Common myeloid progenitor, CD34-positive (primary cell): ENCODE measurements around the gene KCTD16.

Experiments used
- CTCF ChIA-PET: fragments of 350-600 bp; sonication (Branson Sonifier 250); formaldehyde crosslinking; loops from one replicate; lab custom pipeline; 2021; ENCODE audit warnings: antibody characterized with exemption; lab: Charles Lee
- POLR2A ChIA-PET: fragments of 350-600 bp; sonication (Branson Sonifier 250); formaldehyde crosslinking; loops from one replicate; lab custom pipeline; 2021; ENCODE audit warnings: antibody characterized with exemption; lab: Charles Lee
- DNase-seq, 3 donors: peaks; one replicate each; pipeline versions ENCODE4 v3.0.0 to v3.0.0-alpha.2; 2013
- H3K27ac ChIP-seq, 2 experiments: 1 replicate in 1 of 2; 2 replicates in 1 of 2; pipeline ENCODE4 v1.7.0; 2013; ENCODE audit warnings: inconsistent platforms in 2 of 2, low read length in 2 of 2, mild to moderate bottlenecking in 2 of 2, low read depth in 1 of 2, moderate library complexity in 1 of 2; ENCODE audit not compliant: severe bottlenecking in 2 of 2, insufficient read depth in 1 of 2, poor library complexity in 1 of 2
- H3K27me3 ChIP-seq, 5 experiments: replicated peaks in 2 of 5; 1 replicate in 3 of 5; 2 replicates in 2 of 5; pipeline versions ENCODE4 v1.6.1 to v1.7.0; 2013; ENCODE audit warnings: low read length in 4 of 5, mild to moderate bottlenecking in 2 of 5, moderate library complexity in 2 of 5, inconsistent platforms in 1 of 5; ENCODE audit not compliant: insufficient read depth in 5 of 5, control insufficient read depth in 4 of 5
- H3K36me3 ChIP-seq, 4 experiments: 1 replicate in 2 of 4; 2 replicates in 2 of 4; pipeline versions ENCODE4 v1.6.1 to v1.7.0; 2013; ENCODE audit warnings: low read length in 3 of 4, control low read depth in 1 of 4, mild to moderate bottlenecking in 1 of 4; ENCODE audit not compliant: control insufficient read depth in 4 of 4, insufficient read depth in 4 of 4
- H3K4me1 ChIP-seq, 4 experiments: 1 replicate in 3 of 4; 2 replicates in 1 of 4; pipeline versions ENCODE4 v1.6.1 to v1.7.1; 2013; ENCODE audit warnings: low read length in 3 of 4, mild to moderate bottlenecking in 3 of 4, control low read depth in 1 of 4, inconsistent platforms in 1 of 4, moderate library complexity in 1 of 4; ENCODE audit not compliant: control insufficient read depth in 4 of 4, insufficient read depth in 4 of 4; ENCODE audit errors: control extremely low read depth in 1 of 4
- H3K4me3 ChIP-seq, 7 experiments: 1 replicate in 4 of 7; 2 replicates in 3 of 7; pipeline versions ENCODE4 v1.5.1 to v1.7.0; 2013; ENCODE audit warnings: mild to moderate bottlenecking in 7 of 7, low read length in 6 of 7, moderate library complexity in 6 of 7, inconsistent platforms in 2 of 7, low read depth in 2 of 7, control low read depth in 1 of 7; ENCODE audit not compliant: insufficient read depth in 4 of 7, control insufficient read depth in 1 of 7; ENCODE audit errors: extremely low read depth in 1 of 7
- H3K9me3 ChIP-seq, 5 experiments: 1 replicate in 4 of 5; 2 replicates in 1 of 5; pipeline versions ENCODE4 v1.6.1 to v1.7.1; 2013; ENCODE audit warnings: low read length in 4 of 5, mild to moderate bottlenecking in 2 of 5, inconsistent platforms in 1 of 5, low read depth in 1 of 5, moderate library complexity in 1 of 5; ENCODE audit not compliant: control insufficient read depth in 4 of 5, insufficient read depth in 2 of 5; ENCODE audit errors: control extremely low read depth in 1 of 5
- WGBS: methylation state at CpG from one replicate; pipeline ENCODE4 v1.1.5; 2013; ENCODE audit not compliant: insufficient coverage; 5-methylcytosine and 5-hydroxymethylcytosine counted together

KCTD16 gene

GRCh38 chr5:144433140-144433822 is 262.6 kb downstream of the KCTD16 start:
- WGBS = 100% methylated on average over 2 of the region's 4 CpGs
- Histone ChIP-seq H3K4me1 (no peaks in the 10 kb centered on the region), H3K36me3 (no peaks in the 10 kb centered on the region), H3K27ac (no peak overlapping the region), H3K4me3 (no peak overlapping the region), H3K9me3 (no peaks in the 10 kb centered on the region), H3K27me3 (no peaks in the 10 kb centered on the region)
- no peak for DNase-seq
- POLR2A ChIA-PET = no interaction called here
- CTCF ChIA-PET = no interaction called here

GRCh38 chr5:144433893-144434292 is 263.2 kb downstream of the KCTD16 start:
- Histone ChIP-seq H3K4me1 (no peaks in the 10 kb centered on the region), H3K4me3 (no peak overlapping the region), H3K27ac (no peak overlapping the region), H3K36me3 (no peaks in the 10 kb centered on the region), H3K27me3 (no peaks in the 10 kb centered on the region), H3K9me3 (no peaks in the 10 kb centered on the region)
- 100% methylated on average over 1 of the region's 3 CpGs for WGBS
- DNase-seq = no peak
- ChIA-PET POLR2A (no interaction called here), CTCF (no interaction called here)

- H3K36me3 ChIP-seq = no peaks in the 10 kb centered on the region
- CTCF ChIA-PET = no interaction called here
- no peaks in the 10 kb centered on the region for H3K27me3 ChIP-seq
Observed at GRCh38 chr5:144436007-144436406, 265.3 kb downstream of the KCTD16 start.

GRCh38 chr5:144438237-144438636 is 267.6 kb downstream of the KCTD16 start:
- H3K4me3 ChIP-seq = no peak overlapping the region
- 90% methylated on average over 3 of the region's 4 CpGs for WGBS
- CTCF ChIA-PET = interaction anchor here (0.5 kb wide), 1 partner anchor 18 kb away, joined by 3 read pairs; no protein-coding TSS in a partner anchor

More at GRCh38 chr5:144436007-144436406, 265.3 kb downstream of the KCTD16 start:
- H3K27ac ChIP-seq = no peak overlapping the region
- POLR2A ChIA-PET = no interaction called here
- H3K9me3 ChIP-seq = peaks cover 0 to 3% (median 0%) of the 10 kb centered on the region in 5 experiments
- H3K4me3 ChIP-seq = no peak overlapping the region
- WGBS = 100% methylated on average over 1 of the region's 1 CpG
- no peaks in the 10 kb centered on the region for H3K4me1 ChIP-seq
- no peak for DNase-seq

GRCh38 chr5:144448457-144448856 is 277.8 kb downstream of the KCTD16 start:
- no peaks in the 10 kb centered on the region for H3K9me3 ChIP-seq
- no peak for DNase-seq
- no peak overlapping the region for H3K4me3 ChIP-seq
- CTCF ChIA-PET = no interaction called here
- H3K27me3 ChIP-seq = no peaks in the 10 kb centered on the region
- H3K27ac ChIP-seq = no peak overlapping the region
- H3K4me1 ChIP-seq = peaks cover 0 to 9% (median 3%) of the 10 kb centered on the region in 4 experiments
- WGBS = 100% methylated on average over 1 of the region's 2 CpGs
- POLR2A ChIA-PET = no interaction called here
- no peaks in the 10 kb centered on the region for H3K36me3 ChIP-seq

More at GRCh38 chr5:144438237-144438636, 267.6 kb downstream of the KCTD16 start:
- POLR2A ChIA-PET = no interaction called here
- no peaks in the 10 kb centered on the region for H3K36me3 ChIP-seq
- peaks cover 0 to 12% (median 4%) of the 10 kb centered on the region in 5 experiments for H3K9me3 ChIP-seq
- no peaks in the 10 kb centered on the region for H3K4me1 ChIP-seq
- DNase-seq = no peak
- H3K27me3 ChIP-seq = no peaks in the 10 kb centered on the region
- no peak overlapping the region for H3K27ac ChIP-seq

- DNase-seq = no peak
- 100% methylated on average over 1 of the region's 2 CpGs for WGBS
- Histone ChIP-seq H3K27me3 (no peaks in the 10 kb centered on the region), H3K36me3 (no peaks in the 10 kb centered on the region), H3K4me1 (no peaks in the 10 kb centered on the region), H3K9me3 (no peaks in the 10 kb centered on the region), H3K27ac (no peak overlapping the region), H3K4me3 (no peak overlapping the region)
- POLR2A ChIA-PET = no interaction called here
- CTCF ChIA-PET = no interaction called here
Observed at GRCh38 chr5:144451187-144451973, 280.7 kb downstream of the KCTD16 start.

- Histone ChIP-seq H3K27me3 (no peaks in the 10 kb centered on the region), H3K9me3 (no peaks in the 10 kb centered on the region), H3K4me3 (no peak overlapping the region), H3K36me3 (no peaks in the 10 kb centered on the region), H3K4me1 (no peaks in the 10 kb centered on the region), H3K27ac (no peak overlapping the region)
- ChIA-PET CTCF (interaction anchor here (1.5 kb wide), 1 partner anchor 10 kb away, joined by 3 read pairs; no protein-coding TSS in a partner anchor), POLR2A (no interaction called here)
- no peak for DNase-seq
- 94% methylated on average over 3 of the region's 4 CpGs for WGBS
Observed at GRCh38 chr5:144453753-144454152, 283.1 kb downstream of the KCTD16 start.
